Tibial nerve (tissue), 4 donors: ENCODE results near the gene MARCHF7. TPM values are rescaled to one million over a fixed set of nuclear protein-coding genes. Genes with fewer than 3 reads are reported as not detected.
"Not testable (repeated sequence)": the region's sequence is repeated elsewhere in the genome, so short reads cannot be mapped to it uniquely, and the experiment has no call there.

Source experiments
- DNase-seq, 2 donors: peaks; one replicate each; pipeline ENCODE4 v3.0.0-alpha.2; 2019; ENCODE audit warnings: low spot score in 2 of 2
- H3K27ac ChIP-seq, 4 donors: fragments of 200-600 bp; sonication (generic) in 3 of 4; one replicate each; pipeline ENCODE4 v1.5.1; 2017 to 2019; ENCODE audit warnings: mild to moderate bottlenecking in 1 of 4
- H3K27me3 ChIP-seq, 2 donors: fragments of 200-600 bp; sonication (generic) in 1 of 2; one replicate each; pipeline versions ENCODE4 v1.5.1 to v1.6.0; 2017 to 2019
- H3K36me3 ChIP-seq, 3 donors: fragments of 200-600 bp; sonication (generic); one replicate each; pipeline ENCODE4 v1.5.1; 2018 to 2019
- H3K4me1 ChIP-seq, 4 donors: fragments of 200-600 bp; sonication (generic) in 3 of 4; one replicate each; pipeline ENCODE4 v1.5.1; 2017 to 2019
- H3K4me3 ChIP-seq, 4 donors: fragments of 200-600 bp; sonication (generic) in 3 of 4; one replicate each; pipeline ENCODE4 v1.5.1; 2017 to 2019; ENCODE audit warnings: mild to moderate bottlenecking in 1 of 4, moderate library complexity in 1 of 4
- H3K9me3 ChIP-seq, 4 donors: fragments of 200-600 bp; sonication (generic) in 3 of 4; one replicate each; pipeline ENCODE4 v1.5.1; 2017 to 2019
- CTCF ChIP-seq, 5 experiments: fragments of 200-600 bp in 3 of 5; fragments of 450-650 bp in 2 of 5; sonication (generic) in 3 of 5; IDR thresholded peaks; one replicate each; pipeline ENCODE4 v1.5.1; 2016 to 2019; ENCODE audit warnings: antibody characterized with exemption in 5 of 5, mild to moderate bottlenecking in 3 of 5, moderate library complexity in 2 of 5
- EP300 ChIP-seq, 2 donors: sonication (generic); formaldehyde crosslinking; IDR thresholded peaks; one replicate each; pipeline ENCODE4 v1.6.1; 2017; ENCODE audit warnings: antibody characterized with exemption in 2 of 2, mild to moderate bottlenecking in 1 of 2
- POLR2A ChIP-seq, 2 donors: fragments of 450-650 bp; IDR thresholded peaks; one replicate each; pipeline ENCODE4 v1.6.1; 2017; ENCODE audit warnings: antibody characterized with exemption in 2 of 2, mild to moderate bottlenecking in 2 of 2, moderate library complexity in 2 of 2
- WGBS, 2 donors: methylation state at CpG; one replicate each; pipeline ENCODE4 v1.1.5; 2018; 5-methylcytosine and 5-hydroxymethylcytosine counted together
- total RNA-seq, 4 donors: library from RNA; depleted of rRNA; stranded (reverse); fragments of >200 nt; gene quantifications; one replicate each; pipeline ENCODE4 v1.1.0, GENCODE V29; 2016

MARCHF7 gene
- total RNA-seq, 4 donors from 2014 or later: 80.8 to 104 (median 90.7) TPM

- DNase-seq: no peak
- H3K27me3 ChIP-seq: no peaks in the 10 kb centered on the region
- H3K4me3 ChIP-seq: no peak overlapping the region
- peaks cover 0 to 6% (median 0%) of the 10 kb centered on the region in 4 donors for H3K4me1 ChIP-seq
- no peak overlapping the region for H3K27ac ChIP-seq
- H3K9me3 ChIP-seq: no peaks in the 10 kb centered on the region
- WGBS, 2 donors: 88 to 89% methylated on average over 12 to 14 of the region's 15 CpGs
- TF ChIP-seq EP300 (IDR thresholded peaks at IDR 0.05) (no peak), POLR2A (IDR thresholded peaks at IDR 0.05) (no peak), CTCF (IDR thresholded peaks at IDR 0.05) (no peak)
- peaks cover 0 to 63% (median 15%) of the 10 kb centered on the region in 3 donors for H3K36me3 ChIP-seq
Measured at GRCh38 chr2:159738509-159739390, 26.4 kb downstream of the MARCHF7 start.

- H3K27me3 ChIP-seq: no peaks in the 10 kb centered on the region
- H3K27ac ChIP-seq: no peak overlapping the region
- peaks cover 0 to 9% (median 0%) of the 10 kb centered on the region in 4 donors for H3K4me1 ChIP-seq
- no peaks in the 10 kb centered on the region for H3K9me3 ChIP-seq
- no peak for DNase-seq
- H3K36me3 ChIP-seq: peaks cover 0 to 62% (median 12%) of the 10 kb centered on the region in 3 donors
- no peak for TF ChIP-seq EP300 (IDR thresholded peaks at IDR 0.05)
- no peak for TF ChIP-seq CTCF (IDR thresholded peaks at IDR 0.05)
- no peak for TF ChIP-seq POLR2A (IDR thresholded peaks at IDR 0.05)
- no peak overlapping the region for H3K4me3 ChIP-seq
- 51 to 67% methylated on average over 6 of the region's 6 CpGs for WGBS, 2 donors
Measured at GRCh38 chr2:159742846-159743245, 30.5 kb downstream of the MARCHF7 start.

- TF ChIP-seq CTCF (IDR thresholded peaks at IDR 0.05) (no peak), POLR2A (IDR thresholded peaks at IDR 0.05) (no peak), EP300 (IDR thresholded peaks at IDR 0.05) (no peak)
- WGBS, 2 donors: 19 to 31% methylated on average over 3 of the region's 3 CpGs
Measured at GRCh38 chr2:159744363-159744762, 32.1 kb downstream of the MARCHF7 start.

GRCh38 chr2:159745237-159745636 is 32.9 kb downstream of the MARCHF7 start:
- peaks cover 0 to 68% (median 22%) of the 10 kb centered on the region in 3 donors for H3K36me3 ChIP-seq
- H3K9me3 ChIP-seq, H3K27me3 ChIP-seq, H3K4me3 ChIP-seq, H3K27ac ChIP-seq, DNase-seq: not testable (repeated sequence)
- H3K4me1 ChIP-seq: peaks cover 0 to 17% (median 0%) of the 10 kb centered on the region in 4 donors
- WGBS, 2 donors: 91 to 93% methylated on average over 11 of the region's 11 CpGs

More at GRCh38 chr2:159744363-159744762, 32.1 kb downstream of the MARCHF7 start:
- no peak for DNase-seq
- Histone ChIP-seq H3K27ac (no peak overlapping the region), H3K27me3 (no peaks in the 10 kb centered on the region), H3K9me3 (no peaks in the 10 kb centered on the region), H3K4me3 (no peak overlapping the region), H3K36me3 (peaks cover 0 to 62% (median 16%) of the 10 kb centered on the region in 3 donors), H3K4me1 (peaks cover 0 to 9% (median 0%) of the 10 kb centered on the region in 4 donors)

- 96 to 98% methylated on average over 9 of the region's 9 CpGs for WGBS, 2 donors
- TF ChIP-seq POLR2A (IDR thresholded peaks at IDR 0.05) (no peak), EP300 (IDR thresholded peaks at IDR 0.05) (no peak), CTCF (IDR thresholded peaks at IDR 0.05) (no peak)
- no peak for DNase-seq
- Histone ChIP-seq H3K4me1 (peaks cover 0 to 23% (median 0%) of the 10 kb centered on the region in 4 donors), H3K36me3 (peaks cover 0 to 77% (median 22%) of the 10 kb centered on the region in 3 donors), H3K27me3 (no peaks in the 10 kb centered on the region), H3K27ac (no peak overlapping the region), H3K9me3 (no peaks in the 10 kb centered on the region), H3K4me3 (no peak overlapping the region)
Measured at GRCh38 chr2:159748089-159748488, 35.8 kb downstream of the MARCHF7 start.
